Neural cell (in vitro differentiated cells): ENCODE results near the gene WDR70. TPM values are rescaled to one million over a fixed set of nuclear protein-coding genes. Genes with fewer than 3 reads are reported as not detected.

Source experiments
- H2AFZ ChIP-seq: fragments of 200-600, 300-800 bp; sonication (generic), shearing (Covaris generic); 2 replicates; pipeline ENCODE4 v1.6.0; 2014; ENCODE audit warnings: low read depth, mild to moderate bottlenecking, antibody characterized with exemption, low read length, moderate library complexity
- H3F3A ChIP-seq: fragments of 200-600 bp; shearing (Covaris generic); 2 replicates; pipeline ENCODE4 v1.6.1; 2016; ENCODE audit warnings: mild to moderate bottlenecking, moderate library complexity, mixed read lengths, antibody characterized with exemption, low read length; ENCODE audit not compliant: insufficient read depth, poor library complexity, severe bottlenecking
- H3K27ac ChIP-seq: fragments of 200-600, 300-800 bp; sonication (generic), shearing (Covaris generic); 2 replicates; pipeline ENCODE4 v1.5.1; 2014; ENCODE audit warnings: mild to moderate bottlenecking, low read length, moderate library complexity
- H3K27me3 ChIP-seq: fragments of 300-800, 200-600 bp; sonication (generic), shearing (Covaris generic); 2 replicates; pipeline ENCODE4 v1.6.0; 2014; ENCODE audit warnings: mild to moderate bottlenecking, low read depth, low read length, moderate library complexity; ENCODE audit not compliant: insufficient read depth
- H3K36me3 ChIP-seq: fragments of 300-800, 200-600 bp; sonication (generic), shearing (Covaris generic); 2 replicates; pipeline ENCODE4 v1.5.1; 2014; ENCODE audit warnings: mild to moderate bottlenecking, antibody characterized with exemption, low read length, moderate library complexity; ENCODE audit not compliant: insufficient read depth
- H3K4me2 ChIP-seq: fragments of 300-800, 200-600 bp; sonication (generic), shearing (Covaris generic); 2 replicates; pipeline ENCODE4 v1.6.0; 2014; ENCODE audit warnings: mild to moderate bottlenecking, low read length
- H3K4me3 ChIP-seq: fragments of 300-800, 200-600 bp; sonication (generic), shearing (Covaris generic); 2 replicates; pipeline ENCODE4 v1.5.1; 2014; ENCODE audit warnings: mild to moderate bottlenecking, low read length, moderate library complexity
- H3K79me2 ChIP-seq: fragments of 200-600 bp; shearing (Covaris generic); replicated peaks from 2 replicates; pipeline ENCODE4 v1.6.0; 2014; ENCODE audit warnings: mild to moderate bottlenecking, low read length, moderate library complexity; ENCODE audit not compliant: insufficient read depth
- H3K9ac ChIP-seq: fragments of 300-800, 200-600 bp; sonication (generic), shearing (Covaris generic); 2 replicates; pipeline ENCODE4 v1.6.1; 2016; ENCODE audit warnings: mild to moderate bottlenecking, low read length, mixed read lengths
- H3K9me2 ChIP-seq: fragments of 200-600 bp; shearing (Covaris generic); 2 replicates; pipeline ENCODE4 v1.6.1; 2016; ENCODE audit warnings: mild to moderate bottlenecking, low read length, mixed read lengths; ENCODE audit not compliant: insufficient read depth
- H3K9me3 ChIP-seq: fragments of 200-600, 300-800 bp; sonication (generic), shearing (Covaris generic); 2 replicates; pipeline ENCODE4 v1.6.1; 2016; ENCODE audit warnings: mild to moderate bottlenecking, mixed run types, low read length, moderate library complexity, mixed read lengths
- H4K20me1 ChIP-seq: fragments of 200-600 bp; shearing (Covaris generic); 2 replicates; pipeline ENCODE4 v1.6.1; 2016; ENCODE audit warnings: mild to moderate bottlenecking, mixed run types; ENCODE audit not compliant: insufficient read depth
- CTCF ChIP-seq: fragments of 450-650 bp; IDR thresholded peaks from 2 replicates; pipeline ENCODE4 v1.5.1; 2014; ENCODE audit warnings: antibody characterized with exemption, mild to moderate bottlenecking, moderate library complexity; ENCODE audit not compliant: poor library complexity, severe bottlenecking
- EP300 ChIP-seq: fragments of 450-650 bp; conservative IDR thresholded peaks from 2 replicates; pipeline ENCODE4 v1.6.1; 2014; ENCODE audit warnings: antibody characterized with exemption, mild to moderate bottlenecking, moderate library complexity; ENCODE audit not compliant: poor library complexity, severe bottlenecking
- EZH2 ChIP-seq: fragments of 200-600, 300-800 bp; shearing (Covaris generic), sonication (generic); IDR thresholded peaks from 2 replicates; pipeline ENCODE4 v1.6.1; 2014; ENCODE audit warnings: antibody characterized with exemption, low read length, borderline replicate concordance, mild to moderate bottlenecking; ENCODE audit not compliant: insufficient read depth, poor library complexity, severe bottlenecking
- MXI1 ChIP-seq: fragments of 450-650 bp; conservative IDR thresholded peaks from 2 replicates; pipeline ENCODE4 v1.6.1; 2014; ENCODE audit warnings: antibody characterized with exemption, mild to moderate bottlenecking; ENCODE audit not compliant: poor library complexity, severe bottlenecking
- POLR2AphosphoS5 ChIP-seq: IDR thresholded peaks from 2 replicates; pipeline ENCODE4 v1.6.1; 2012
- RAD21 ChIP-seq: fragments of 450-650 bp; conservative IDR thresholded peaks from 2 replicates; pipeline ENCODE4 v1.6.1; 2014; ENCODE audit warnings: antibody characterized with exemption, mild to moderate bottlenecking, moderate library complexity
- SMC3 ChIP-seq: fragments of 450-650 bp; conservative IDR thresholded peaks from 2 replicates; pipeline ENCODE4 v1.6.1; 2014; ENCODE audit warnings: antibody characterized with exemption, mild to moderate bottlenecking, moderate library complexity; ENCODE audit not compliant: poor library complexity
- TAF1 ChIP-seq: IDR thresholded peaks from 2 replicates; pipeline ENCODE4 v1.6.1; 2012; ENCODE audit warnings: low read depth
- polyA plus RNA-seq: library from polyadenylated mRNA; depleted of rRNA; stranded (reverse); fragments of >200 nt; gene quantifications from 2 replicates; pipeline ENCODE4 v1.2.3, GENCODE V29; 2014
- TF ChIP-seq, protein P1 (sequence below): IDR thresholded peaks from 2 replicates; pipeline ENCODE4 v1.6.1; 2012; ENCODE audit warnings: borderline replicate concordance

Gene WDR70
- polyA plus RNA-seq, 1 donor from 2014 or later: 40.9 TPM

DNA sequence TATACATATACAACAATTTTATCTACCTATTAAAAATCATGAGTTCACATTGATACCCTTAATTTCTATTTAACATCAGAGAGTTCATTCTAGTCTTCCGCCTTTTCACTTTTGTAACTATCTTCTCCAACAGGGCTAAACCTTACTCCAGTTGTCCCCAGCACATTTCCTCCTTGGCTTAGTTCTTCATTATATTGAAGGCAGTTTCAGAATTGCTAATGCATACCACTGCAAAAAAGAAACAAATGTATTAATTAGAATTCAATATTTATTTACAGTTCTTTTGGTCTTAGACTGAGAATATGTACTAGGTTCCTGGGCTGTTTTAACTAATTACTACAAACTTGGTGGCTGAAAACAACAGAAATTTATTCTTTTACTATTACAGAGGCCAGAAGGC lies 132.5 kb downstream of the WDR70 start:
- no peak overlapping the region for H3K27ac ChIP-seq
- H3F3A ChIP-seq: no peaks in the 10 kb centered on the region

DNA sequence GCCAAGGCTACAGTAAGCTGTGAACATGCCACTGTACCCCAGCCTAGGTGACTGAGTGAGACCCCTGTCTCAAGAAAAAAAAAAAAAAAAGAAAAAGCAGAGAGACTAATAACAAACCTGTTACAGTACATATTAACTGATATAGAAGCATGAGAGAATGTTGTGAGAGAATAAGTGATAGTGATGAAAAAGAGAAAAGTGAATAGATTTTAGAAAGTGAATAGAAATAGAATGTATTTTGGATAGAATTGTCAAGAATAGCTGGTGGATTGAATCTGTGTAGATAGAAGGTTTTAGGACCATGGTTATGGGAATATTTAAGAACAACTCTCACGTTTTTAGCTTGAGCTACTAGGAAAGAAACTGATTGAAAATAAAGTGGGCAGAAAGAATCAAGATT lies 135.8 kb downstream of the WDR70 start:
- Histone ChIP-seq H3K79me2 (no peaks in the 10 kb centered on the region), H3K27me3 (no peaks in the 10 kb centered on the region), H3K9me2 (no peaks in the 10 kb centered on the region), H3F3A (no peaks in the 10 kb centered on the region), H3K4me3 (no peak overlapping the region), H3K4me2 (no peak overlapping the region), H4K20me1 (no peaks in the 10 kb centered on the region), H2AFZ (no peak overlapping the region), H3K27ac (no peak overlapping the region), H3K9me3 (no peaks in the 10 kb centered on the region), H3K9ac (no peak overlapping the region), H3K36me3 (no peaks in the 10 kb centered on the region)
- no peak for TF ChIP-seq TAF1
- no peak for TF ChIP-seq POLR2AphosphoS5
- no peak for TF ChIP-seq EZH2
- TF ChIP-seq SMC3: no peak

More for the DNA sequence above, 132.5 kb downstream of the WDR70 start:
- TF ChIP-seq, protein P1, sequence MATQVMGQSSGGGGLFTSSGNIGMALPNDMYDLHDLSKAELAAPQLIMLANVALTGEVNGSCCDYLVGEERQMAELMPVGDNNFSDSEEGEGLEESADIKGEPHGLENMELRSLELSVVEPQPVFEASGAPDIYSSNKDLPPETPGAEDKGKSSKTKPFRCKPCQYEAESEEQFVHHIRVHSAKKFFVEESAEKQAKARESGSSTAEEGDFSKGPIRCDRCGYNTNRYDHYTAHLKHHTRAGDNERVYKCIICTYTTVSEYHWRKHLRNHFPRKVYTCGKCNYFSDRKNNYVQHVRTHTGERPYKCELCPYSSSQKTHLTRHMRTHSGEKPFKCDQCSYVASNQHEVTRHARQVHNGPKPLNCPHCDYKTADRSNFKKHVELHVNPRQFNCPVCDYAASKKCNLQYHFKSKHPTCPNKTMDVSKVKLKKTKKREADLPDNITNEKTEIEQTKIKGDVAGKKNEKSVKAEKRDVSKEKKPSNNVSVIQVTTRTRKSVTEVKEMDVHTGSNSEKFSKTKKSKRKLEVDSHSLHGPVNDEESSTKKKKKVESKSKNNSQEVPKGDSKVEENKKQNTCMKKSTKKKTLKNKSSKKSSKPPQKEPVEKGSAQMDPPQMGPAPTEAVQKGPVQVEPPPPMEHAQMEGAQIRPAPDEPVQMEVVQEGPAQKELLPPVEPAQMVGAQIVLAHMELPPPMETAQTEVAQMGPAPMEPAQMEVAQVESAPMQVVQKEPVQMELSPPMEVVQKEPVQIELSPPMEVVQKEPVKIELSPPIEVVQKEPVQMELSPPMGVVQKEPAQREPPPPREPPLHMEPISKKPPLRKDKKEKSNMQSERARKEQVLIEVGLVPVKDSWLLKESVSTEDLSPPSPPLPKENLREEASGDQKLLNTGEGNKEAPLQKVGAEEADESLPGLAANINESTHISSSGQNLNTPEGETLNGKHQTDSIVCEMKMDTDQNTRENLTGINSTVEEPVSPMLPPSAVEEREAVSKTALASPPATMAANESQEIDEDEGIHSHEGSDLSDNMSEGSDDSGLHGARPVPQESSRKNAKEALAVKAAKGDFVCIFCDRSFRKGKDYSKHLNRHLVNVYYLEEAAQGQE: no peak
- TF ChIP-seq MXI1 (no peak), TAF1 (no peak), EP300 (no peak), POLR2AphosphoS5 (no peak), SMC3 (no peak), RAD21 (no peak), CTCF (no peak), EZH2 (no peak)
- Histone ChIP-seq H3K9ac (no peak overlapping the region), H3K9me2 (no peaks in the 10 kb centered on the region), H3K27me3 (no peaks in the 10 kb centered on the region), H3K36me3 (no peaks in the 10 kb centered on the region), H3K79me2 (no peaks in the 10 kb centered on the region), H4K20me1 (no peaks in the 10 kb centered on the region), H3K9me3 (no peaks in the 10 kb centered on the region), H2AFZ (no peak overlapping the region), H3K4me3 (no peak overlapping the region), H3K4me2 (no peak overlapping the region)

DNA sequence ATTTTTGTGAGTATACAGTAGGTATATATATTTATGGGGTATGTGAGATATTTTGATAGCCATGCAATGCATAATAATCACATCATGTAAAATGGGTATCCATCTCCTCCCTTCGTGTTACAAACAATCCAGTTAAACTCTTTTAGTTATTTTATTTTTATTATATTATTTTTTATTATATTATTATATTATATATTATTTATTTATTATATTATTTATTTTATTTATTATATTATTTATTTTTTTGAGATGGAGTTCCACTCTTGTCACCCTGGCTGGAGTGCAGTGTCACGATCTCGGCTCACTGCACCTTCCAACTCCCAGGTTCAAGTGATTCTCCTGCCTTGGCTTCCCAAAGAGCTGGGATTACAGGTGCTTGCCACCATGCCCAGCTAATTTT lies 138.6 kb downstream of the WDR70 start:
- TF ChIP-seq POLR2AphosphoS5 (no peak), CTCF (no peak), RAD21 (no peak), EZH2 (no peak), EP300 (no peak), MXI1 (no peak), SMC3 (no peak), TAF1 (no peak)
- TF ChIP-seq, protein P1: no peak
- H3F3A ChIP-seq: no peaks in the 10 kb centered on the region

More for the DNA sequence above, 138.6 kb downstream of the WDR70 start:
- H3K9me3 ChIP-seq: no peaks in the 10 kb centered on the region
- H3K4me2 ChIP-seq: no peak overlapping the region
- no peak overlapping the region for H3K27ac ChIP-seq
- H3K36me3 ChIP-seq: no peaks in the 10 kb centered on the region
- H3K9ac ChIP-seq: no peak overlapping the region
- no peaks in the 10 kb centered on the region for H4K20me1 ChIP-seq
- no peak overlapping the region for H3K4me3 ChIP-seq
- H3K27me3 ChIP-seq: no peaks in the 10 kb centered on the region
- H3K79me2 ChIP-seq: no peaks in the 10 kb centered on the region
- no peaks in the 10 kb centered on the region for H3K9me2 ChIP-seq
- H2AFZ ChIP-seq: no peak overlapping the region
